Measurements from ENCODE around the gene PRKAG2.

PRKAG2 gene

DNA sequence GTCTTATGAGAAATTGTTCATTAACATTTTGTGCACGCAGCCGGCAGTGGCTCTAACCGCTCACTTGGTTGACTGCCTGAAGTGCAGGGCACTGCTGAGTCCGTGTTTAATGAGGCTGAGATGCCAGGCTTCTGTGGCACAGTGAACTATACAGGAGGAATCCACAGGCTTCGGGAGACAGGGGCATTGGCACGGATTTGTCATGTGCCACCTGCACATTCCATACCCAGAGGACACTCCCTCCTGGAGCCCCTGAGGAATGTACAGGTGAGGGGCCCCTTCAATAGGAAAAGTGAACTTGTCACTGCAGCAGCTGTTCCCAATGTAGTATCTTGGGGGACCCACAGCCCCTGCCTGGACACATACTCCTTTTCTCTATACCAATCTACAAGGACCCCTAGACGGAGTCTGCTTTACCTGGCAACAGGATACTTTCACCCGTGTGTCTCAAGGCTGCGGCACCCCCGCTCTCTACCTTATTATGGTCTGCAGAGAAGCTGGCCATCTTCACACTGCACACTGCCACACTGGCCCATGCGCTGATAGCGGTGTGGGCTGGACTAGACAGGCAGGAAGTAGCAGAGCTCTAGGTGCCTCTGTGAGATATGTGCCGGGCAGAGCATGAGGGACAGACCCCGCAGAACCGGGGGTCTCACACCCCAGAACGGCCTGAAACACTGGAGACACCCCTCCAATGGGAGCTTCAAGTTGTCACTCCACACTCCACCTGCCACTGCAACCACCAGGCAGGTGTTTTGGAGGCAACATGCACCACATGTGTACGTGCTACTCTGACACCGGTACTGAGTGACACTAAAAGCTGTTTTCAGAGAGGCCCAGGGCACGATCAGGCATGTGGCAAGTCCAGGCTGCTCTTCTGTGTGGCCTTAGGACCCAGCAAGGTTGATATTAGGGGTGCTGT, 285.8 kb downstream of the PRKAG2 start:
- TF ChIP-seq, protein P1, sequence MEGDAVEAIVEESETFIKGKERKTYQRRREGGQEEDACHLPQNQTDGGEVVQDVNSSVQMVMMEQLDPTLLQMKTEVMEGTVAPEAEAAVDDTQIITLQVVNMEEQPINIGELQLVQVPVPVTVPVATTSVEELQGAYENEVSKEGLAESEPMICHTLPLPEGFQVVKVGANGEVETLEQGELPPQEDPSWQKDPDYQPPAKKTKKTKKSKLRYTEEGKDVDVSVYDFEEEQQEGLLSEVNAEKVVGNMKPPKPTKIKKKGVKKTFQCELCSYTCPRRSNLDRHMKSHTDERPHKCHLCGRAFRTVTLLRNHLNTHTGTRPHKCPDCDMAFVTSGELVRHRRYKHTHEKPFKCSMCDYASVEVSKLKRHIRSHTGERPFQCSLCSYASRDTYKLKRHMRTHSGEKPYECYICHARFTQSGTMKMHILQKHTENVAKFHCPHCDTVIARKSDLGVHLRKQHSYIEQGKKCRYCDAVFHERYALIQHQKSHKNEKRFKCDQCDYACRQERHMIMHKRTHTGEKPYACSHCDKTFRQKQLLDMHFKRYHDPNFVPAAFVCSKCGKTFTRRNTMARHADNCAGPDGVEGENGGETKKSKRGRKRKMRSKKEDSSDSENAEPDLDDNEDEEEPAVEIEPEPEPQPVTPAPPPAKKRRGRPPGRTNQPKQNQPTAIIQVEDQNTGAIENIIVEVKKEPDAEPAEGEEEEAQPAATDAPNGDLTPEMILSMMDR (IDR thresholded peaks at IDR 0.05; ENCODE audit: low read depth, low read length, missing control alignments): no peak
- H3K27ac ChIP-seq: no peak overlapping the region

DNA sequence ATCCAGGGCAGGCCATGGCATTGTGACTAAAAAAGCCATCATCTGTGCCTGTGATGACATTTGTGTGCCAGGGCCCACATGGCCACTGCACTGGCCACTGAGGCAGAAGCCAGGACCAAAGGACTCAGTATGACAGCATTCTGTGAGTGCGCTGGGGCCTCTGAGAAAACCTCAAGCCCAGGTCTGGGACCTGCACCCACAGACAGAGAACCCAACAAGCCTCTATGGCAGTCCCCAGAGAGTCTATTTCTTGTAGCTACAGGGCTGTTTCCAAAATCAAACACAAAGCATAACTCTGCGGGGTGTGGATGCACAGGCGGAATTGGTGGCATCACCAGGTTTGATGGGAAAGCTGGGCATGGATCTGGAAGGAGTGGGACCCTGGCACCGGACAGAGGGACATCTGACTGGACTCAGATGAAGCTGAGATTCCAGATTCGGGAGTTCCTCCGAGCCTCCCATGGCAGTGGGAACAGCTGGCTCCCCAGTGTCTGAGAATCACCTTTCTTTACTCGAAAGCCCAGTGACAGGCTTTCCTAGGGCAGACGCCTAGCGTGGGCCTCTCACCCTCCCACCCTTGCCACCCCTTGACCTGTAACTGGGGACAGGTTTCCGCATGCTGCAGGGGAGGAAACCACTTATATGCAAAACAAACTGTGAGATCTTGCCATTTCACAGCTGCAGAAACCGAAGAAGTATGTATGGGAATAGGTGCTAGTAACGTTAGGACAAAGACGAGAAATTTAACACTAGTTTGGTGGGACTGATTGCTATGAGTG, 286.7 kb downstream of the PRKAG2 start:
- Histone ChIP-seq H3K4me3 (ENCODE audit: low read depth, low read length) (no peak overlapping the region), H3K27me3 (replicated peaks) (no peaks in the 10 kb centered on the region), H3K27ac (no peak overlapping the region), H3K36me3 (replicated peaks) (peaks cover 21% of the 10 kb centered on the region)
- no peak for DNase-seq
- TF ChIP-seq, protein P1 (IDR thresholded peaks at IDR 0.05; ENCODE audit: low read depth, low read length, missing control alignments): no peak
- in situ Hi-C loops (cut with HindIII; ENCODE audit: low pct_ligation_motif_present, low sequenced_read_pairs): no loop called here

More for the DNA sequence above, 285.8 kb downstream of the PRKAG2 start:
- Histone ChIP-seq H3K27me3 (replicated peaks) (no peaks in the 10 kb centered on the region), H3K36me3 (replicated peaks) (peaks cover 21% of the 10 kb centered on the region), H3K4me3 (ENCODE audit: low read depth, low read length) (no peak overlapping the region)
- DNase-seq: no peak
- in situ Hi-C loops (cut with HindIII; ENCODE audit: low pct_ligation_motif_present, low sequenced_read_pairs): no loop called here

DNA sequence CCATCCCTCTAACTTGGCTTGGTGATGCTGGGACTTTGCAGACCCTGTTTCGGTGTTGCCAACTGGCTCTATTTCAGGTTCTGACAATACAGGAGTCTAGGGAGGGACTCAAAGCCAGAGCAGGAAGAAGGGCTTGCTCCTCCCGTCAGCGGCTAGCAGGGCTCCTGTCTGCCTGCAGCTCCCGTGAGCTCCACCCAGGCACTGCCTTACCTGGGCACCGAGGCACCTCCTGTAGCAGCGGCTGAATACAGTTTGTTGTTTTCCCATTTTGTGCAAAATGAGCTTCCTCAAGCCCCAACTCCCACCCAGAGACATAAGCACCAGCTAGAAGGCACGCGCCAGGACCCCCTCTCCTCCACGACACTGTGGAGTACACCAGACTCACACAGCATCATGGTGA, 287.9 kb downstream of the PRKAG2 start:
- Histone ChIP-seq H3K27me3 (replicated peaks) (no peaks in the 10 kb centered on the region), H3K27ac (no peak overlapping the region), H3K36me3 (replicated peaks) (peaks cover 15% of the 10 kb centered on the region), H3K4me3 (ENCODE audit: low read depth, low read length) (no peak overlapping the region)
- no peak for DNase-seq
- TF ChIP-seq, protein P1 (IDR thresholded peaks at IDR 0.05; ENCODE audit: low read depth, low read length, missing control alignments): no peak
- in situ Hi-C loops (cut with HindIII; ENCODE audit: low pct_ligation_motif_present, low sequenced_read_pairs): no loop called here

DNA sequence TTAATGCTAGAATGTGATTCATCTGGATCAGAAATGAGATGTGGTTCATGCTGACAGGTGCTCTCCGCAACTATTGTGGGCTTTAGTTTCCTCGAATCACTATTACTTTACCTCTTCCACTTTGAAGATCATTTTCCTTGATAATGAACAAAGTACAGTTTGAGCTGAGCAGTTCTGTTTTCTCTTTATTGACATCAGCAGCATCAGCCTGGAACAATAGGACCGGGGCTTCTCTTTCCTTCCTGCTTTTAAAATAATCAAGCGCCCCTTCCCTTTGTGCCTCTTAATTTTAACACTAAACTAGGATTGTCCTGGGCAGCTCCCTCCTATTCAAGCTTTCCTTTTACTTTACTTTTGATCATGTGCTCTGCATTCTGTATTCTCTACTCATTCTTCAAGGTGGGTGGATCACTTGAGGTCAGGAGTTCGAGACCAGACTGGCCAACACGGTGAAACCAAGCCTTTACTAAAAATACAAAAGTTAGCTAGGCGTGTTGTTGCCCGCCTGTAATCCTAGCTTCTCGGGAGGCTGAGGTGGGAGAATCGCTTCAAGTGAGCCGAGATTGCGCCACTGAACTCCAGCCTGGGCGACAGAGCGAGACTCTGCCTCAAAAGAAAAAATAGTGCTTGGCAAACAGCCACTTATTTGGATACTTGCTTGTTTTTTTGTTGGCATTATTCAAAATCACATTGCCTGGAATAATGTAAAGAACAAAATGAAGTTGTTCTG, 290.2 kb downstream of the PRKAG2 start:
- TF ChIP-seq, protein P1 (IDR thresholded peaks at IDR 0.05; ENCODE audit: low read depth, low read length, missing control alignments): no peak

DNA sequence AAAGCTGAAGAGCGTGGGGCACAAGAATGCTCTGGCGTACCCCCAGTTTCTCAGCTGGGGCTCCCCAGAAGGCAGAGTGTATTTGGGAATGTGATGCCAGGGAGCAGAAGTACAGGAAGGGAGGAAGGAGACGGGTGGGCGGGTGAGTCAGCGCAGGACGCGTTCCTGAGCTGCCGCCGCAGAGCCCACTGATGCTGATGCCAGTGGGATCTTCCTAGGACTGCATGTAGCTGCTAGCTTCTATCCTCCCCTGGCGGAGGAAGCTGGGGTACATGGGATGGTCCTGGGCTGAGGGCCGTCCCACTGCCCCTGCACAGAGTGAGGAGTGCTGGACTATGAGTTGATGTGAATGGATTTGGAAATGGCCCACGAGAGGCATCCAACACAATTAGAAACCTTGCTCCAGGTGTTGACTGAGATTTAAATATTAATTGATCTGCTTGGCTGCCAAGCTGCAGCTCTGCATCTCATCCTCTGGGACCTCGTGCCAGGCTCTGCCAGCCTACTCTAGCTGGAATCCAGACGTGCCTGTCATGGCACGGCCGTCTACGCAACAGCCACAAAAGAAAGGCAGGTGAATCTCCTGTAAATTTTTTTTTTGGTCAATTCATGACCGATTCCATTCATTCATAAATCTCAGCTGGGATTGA, 291.0 kb downstream of the PRKAG2 start:
- TF ChIP-seq, protein P1 (IDR thresholded peaks at IDR 0.05; ENCODE audit: low read depth, low read length, missing control alignments): peak; percentile 36
- Histone ChIP-seq H3K27ac (no peak overlapping the region), H3K36me3 (replicated peaks) (peaks cover 15% of the 10 kb centered on the region), H3K27me3 (replicated peaks) (no peaks in the 10 kb centered on the region), H3K4me3 (ENCODE audit: low read depth, low read length) (no peak overlapping the region)
- no peak for DNase-seq
- in situ Hi-C loops (cut with HindIII; ENCODE audit: low pct_ligation_motif_present, low sequenced_read_pairs): no loop called here

More for the DNA sequence above, 290.2 kb downstream of the PRKAG2 start:
- Histone ChIP-seq H3K4me3 (ENCODE audit: low read depth, low read length) (no peak overlapping the region), H3K27me3 (replicated peaks) (no peaks in the 10 kb centered on the region), H3K36me3 (replicated peaks) (peaks cover 21% of the 10 kb centered on the region), H3K27ac (no peak overlapping the region)
- no peak for DNase-seq
- in situ Hi-C loops (cut with HindIII; ENCODE audit: low pct_ligation_motif_present, low sequenced_read_pairs): no loop called here

All from brain microvascular endothelial cell (primary cell).